CD4-positive, alpha-beta memory T cell (primary cell): ENCODE results near the gene NXPE3. TPM values are rescaled to one million over a fixed set of nuclear protein-coding genes. Genes with fewer than 3 reads are reported as not detected.

ENCODE experiments used
- CTCF ChIA-PET: fragments of 350-600 bp; sonication (Branson Sonifier 250); formaldehyde crosslinking; loops from one replicate; lab custom pipeline; 2021; ENCODE audit warnings: inconsistent platforms; ENCODE audit not compliant: partially characterized antibody; lab: Charles Lee
- POLR2A ChIA-PET: fragments of 350-600 bp; sonication (Branson Sonifier 250); formaldehyde crosslinking; loops from one replicate; lab custom pipeline; 2021; ENCODE audit not compliant: partially characterized antibody; lab: Charles Lee
- DNase-seq, 5 donors: peaks; one replicate each; pipeline versions ENCODE4 v3.0.0 to v3.0.0-alpha.2; 2020 to 2022; ENCODE audit warnings: mixed read lengths in 1 of 5
- H3K27ac ChIP-seq: one replicate; pipeline ENCODE4 v1.7.0; 2013; ENCODE audit warnings: low read depth, low read length
- H3K27me3 ChIP-seq: 2 replicates; pipeline ENCODE4 v1.7.0; 2013; ENCODE audit warnings: mild to moderate bottlenecking, low read length, moderate library complexity; ENCODE audit not compliant: insufficient read depth
- H3K36me3 ChIP-seq: 2 replicates; pipeline ENCODE4 v1.7.0; 2013; ENCODE audit warnings: mild to moderate bottlenecking, low read length, moderate library complexity; ENCODE audit not compliant: insufficient read depth
- H3K4me1 ChIP-seq: 2 replicates; pipeline ENCODE4 v1.7.0; 2013; ENCODE audit warnings: mild to moderate bottlenecking, low read length, moderate library complexity; ENCODE audit not compliant: insufficient read depth
- H3K4me3 ChIP-seq, 2 donors: one replicate each; pipeline ENCODE4 v1.7.0; 2013; ENCODE audit warnings: low read length in 2 of 2, mild to moderate bottlenecking in 1 of 2
- H3K9me3 ChIP-seq, 2 donors: one replicate each; pipeline ENCODE4 v1.7.0; 2013; ENCODE audit warnings: low read length in 2 of 2, control low read depth in 1 of 2; ENCODE audit not compliant: control insufficient read depth in 1 of 2
- H3K27ac Mint-ChIP-seq, 7 donors: one replicate each; pipeline ENCODE4 v1.8.0; 2020 to 2021; ENCODE audit warnings: mixed read lengths in 7 of 7, mild to moderate bottlenecking in 6 of 7, inconsistent platforms in 3 of 7, moderate library complexity in 3 of 7
- H3K27me3 Mint-ChIP-seq, 2 donors: one replicate each; pipeline ENCODE4 v1.8.0; 2020 to 2021; ENCODE audit warnings: mixed read lengths in 2 of 2
- H3K36me3 Mint-ChIP-seq, 2 donors: one replicate each; pipeline ENCODE4 v1.8.0; 2020 to 2021; ENCODE audit warnings: mixed read lengths in 2 of 2, inconsistent platforms in 1 of 2, mild to moderate bottlenecking in 1 of 2
- H3K4me1 Mint-ChIP-seq, 4 donors: one replicate each; pipeline ENCODE4 v1.8.0; 2020 to 2021; ENCODE audit warnings: mixed read lengths in 4 of 4, mild to moderate bottlenecking in 1 of 4
- H3K4me3 Mint-ChIP-seq, 8 donors: one replicate each; pipeline ENCODE4 v1.8.0; 2020 to 2021; ENCODE audit warnings: mixed read lengths in 8 of 8, mild to moderate bottlenecking in 7 of 8, moderate library complexity in 6 of 8, inconsistent platforms in 3 of 8
- H3K9me3 Mint-ChIP-seq, 8 donors: one replicate each; pipeline ENCODE4 v1.8.0; 2020 to 2021; ENCODE audit warnings: mixed read lengths in 8 of 8, mild to moderate bottlenecking in 5 of 8, inconsistent platforms in 3 of 8, moderate library complexity in 1 of 8
- intact Hi-C: fragments of 100-400 bp; cut with micrococcal nuclease; formaldehyde crosslinking; loops from one replicate; pipeline ENCODE4 v1.15.1; 2023
- polyA plus RNA-seq, 2 donors: library from polyadenylated mRNA; unstranded; fragments of 300-500 nt; fragmentation: Illumina TruSeq; gene quantifications; one replicate each; pipeline ENCODE4 v1.2.3, GENCODE V29; 2021
- total RNA-seq, 2 experiments: library from RNA; stranded (reverse); gene quantifications; one replicate each; pipeline ENCODE4 v1.2.3, GENCODE V29; 2021

Gene NXPE3
- total and polyA plus RNA-seq, 4 experiments from 2014 or later: 35.7 to 50.0 (median 36.7) TPM

DNA sequence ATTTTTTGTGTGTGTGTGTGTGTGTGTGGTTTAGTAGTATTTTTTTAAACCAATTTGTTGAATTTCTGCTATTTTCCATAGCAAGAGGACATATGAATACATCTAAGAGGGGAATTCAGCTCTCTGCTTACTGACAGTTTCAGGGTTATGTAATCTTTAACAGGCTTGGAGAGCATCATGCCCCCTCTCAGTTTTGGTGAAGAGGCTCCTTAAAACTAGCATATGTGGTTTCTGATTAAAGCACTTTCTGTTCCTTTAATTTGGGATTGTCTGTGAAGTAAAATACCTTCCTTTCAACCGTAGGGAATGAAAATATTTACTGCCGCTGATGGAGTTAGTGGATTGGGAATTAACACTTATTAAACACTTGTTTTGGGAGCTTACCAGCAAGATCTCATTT, 50.9 kb downstream of the NXPE3 start:
- no peak for DNase-seq
- Mint-ChIP-seq H3K36me3 (peaks cover 0 to 7% of the 10 kb centered on the region in 2 donors), H3K9me3 (no peaks in the 10 kb centered on the region), H3K4me3 (peak overlapping the region in 6 of 8 donors; percentile 17 to 96 (median 90)), H3K27ac (peak overlapping the region; percentile 96 to 100 (median 98)), H3K27me3 (no peaks in the 10 kb centered on the region), H3K4me1 (peaks cover 49 to 78% (median 64%) of the 10 kb centered on the region in 4 donors)
- CTCF ChIA-PET: interaction anchor here (0.7 to 2.0 kb wide), 6 partner anchors 9 to 399 kb away, joined by 3 to 10 read pairs (median 7); partner anchors contain the start of gene NFKBIZ
- intact Hi-C loops: loop anchor here (5.0 kb wide), 1 partner anchor 107 kb away; no protein-coding TSS in a partner anchor
- Histone ChIP-seq H3K27me3 (no peaks in the 10 kb centered on the region), H3K4me3 (no peak overlapping the region), H3K27ac (peak overlapping the region; percentile 92), H3K36me3 (no peaks in the 10 kb centered on the region), H3K9me3 (no peaks in the 10 kb centered on the region), H3K4me1 (peaks cover 51% of the 10 kb centered on the region)
- POLR2A ChIA-PET: interaction anchor here (1.0 to 6.9 kb wide), 5 partner anchors 20 to 152 kb away, joined by 3 to 213 read pairs (median 4); partner anchors contain the start of genes NFKBIZ and RPL24

DNA sequence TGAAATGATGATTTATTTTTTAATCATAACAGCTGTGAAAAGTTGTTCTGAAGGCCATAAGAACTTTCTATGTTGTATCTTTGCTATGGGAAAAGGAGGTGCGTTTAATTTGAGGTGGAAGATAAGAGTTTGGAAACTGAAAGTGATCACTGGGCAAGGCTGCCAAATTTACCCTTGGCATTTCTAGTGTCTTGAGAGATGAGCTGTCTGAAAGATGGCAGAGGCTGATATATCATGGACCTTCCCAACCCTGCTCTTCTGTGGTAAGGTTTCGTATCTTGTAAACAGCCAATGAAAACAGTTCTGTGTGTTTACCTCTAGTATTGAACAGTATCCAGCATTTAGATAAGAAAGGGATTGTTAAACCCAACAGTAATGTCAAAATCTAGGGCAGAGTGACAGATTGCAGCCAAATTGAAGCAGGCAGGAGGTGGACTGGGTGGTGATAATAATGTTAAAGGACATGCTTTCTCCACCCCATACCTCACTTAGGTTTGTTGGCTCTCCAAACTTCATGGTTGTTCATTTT, 54.5 kb downstream of the NXPE3 start:
- POLR2A ChIA-PET: interaction anchor here (1.0 to 2.9 kb wide), 2 partner anchors 13 to 16 kb away, joined by 3 to 14 read pairs; partner anchors contain the start of gene NFKBIZ
- Mint-ChIP-seq H3K36me3 (peaks cover 0 to 7% of the 10 kb centered on the region in 2 donors), H3K9me3 (no peaks in the 10 kb centered on the region), H3K4me1 (peaks cover 36 to 62% (median 46%) of the 10 kb centered on the region in 4 donors), H3K27me3 (no peaks in the 10 kb centered on the region), H3K27ac (peak overlapping the region; percentile 1 to 76 (median 55)), H3K4me3 (peak overlapping the region in 5 of 8 donors; percentile 5 to 55 (median 37))
- Histone ChIP-seq H3K4me1 (peaks cover 32% of the 10 kb centered on the region), H3K27me3 (no peaks in the 10 kb centered on the region), H3K9me3 (no peaks in the 10 kb centered on the region), H3K27ac (no peak overlapping the region), H3K4me3 (no peak overlapping the region), H3K36me3 (no peaks in the 10 kb centered on the region)
- CTCF ChIA-PET: no interaction called here
- intact Hi-C loops: no loop called here
- DNase-seq: no peak

- no peak for DNase-seq
- CTCF ChIA-PET: interaction anchor here (1.2 to 1.7 kb wide), 2 partner anchors 33 to 390 kb away, joined by 4 to 8 read pairs; no protein-coding TSS in a partner anchor
- H3K27ac ChIP-seq: no peak overlapping the region
- H3K9me3 ChIP-seq: no peaks in the 10 kb centered on the region
- Mint-ChIP-seq H3K27ac (peak overlapping the region in 1 of 7 donors; percentile 6), H3K36me3 (peaks cover 0 to 7% of the 10 kb centered on the region in 2 donors), H3K4me1 (peaks cover 18 to 41% (median 26%) of the 10 kb centered on the region in 4 donors), H3K9me3 (no peaks in the 10 kb centered on the region), H3K4me3 (no peak overlapping the region), H3K27me3 (no peaks in the 10 kb centered on the region)
- H3K4me1 ChIP-seq: peaks cover 11% of the 10 kb centered on the region
- H3K36me3 ChIP-seq: no peaks in the 10 kb centered on the region
- intact Hi-C loops: no loop called here
- no peaks in the 10 kb centered on the region for H3K27me3 ChIP-seq
- no peak overlapping the region for H3K4me3 ChIP-seq
- POLR2A ChIA-PET: interaction anchor here (2.9 kb wide), 1 partner anchor 14 kb away, joined by 14 read pairs; the partner anchor contains the start of gene NFKBIZ
Observed at GRCh38 chr3:101835676-101836075, 56.7 kb downstream of the NXPE3 start.

DNA sequence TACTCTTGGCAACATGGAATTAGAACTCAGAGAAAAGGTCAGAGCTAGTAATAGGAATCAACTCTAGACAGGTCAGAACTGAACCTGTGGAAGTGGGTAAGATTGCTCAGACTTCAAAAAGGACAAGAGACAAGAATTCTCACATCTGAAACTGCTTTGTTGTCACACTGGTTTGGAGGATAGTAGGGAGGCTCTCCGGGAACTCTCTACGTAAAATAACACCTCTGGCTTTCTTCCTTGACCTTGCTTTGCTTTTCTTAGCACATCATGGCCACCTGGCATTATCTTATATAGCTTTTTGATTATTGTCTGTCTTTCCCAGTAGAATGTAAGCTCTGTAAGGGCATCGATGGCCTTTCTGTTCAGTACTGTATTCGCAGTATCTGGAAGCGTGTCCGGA, 57.1 kb downstream of the NXPE3 start:
- H3K9me3 ChIP-seq: no peaks in the 10 kb centered on the region
- H3K36me3 Mint-ChIP-seq: peaks cover 0 to 7% of the 10 kb centered on the region in 2 donors
- H3K27ac ChIP-seq: no peak overlapping the region

GRCh38 chr3:101836652-101837598, 57.9 kb downstream of the NXPE3 start:
- DNase-seq: no peak
- Histone ChIP-seq H3K4me3 (no peak overlapping the region), H3K27me3 (no peaks in the 10 kb centered on the region), H3K36me3 (no peaks in the 10 kb centered on the region), H3K27ac (no peak overlapping the region), H3K4me1 (peaks cover 11% of the 10 kb centered on the region), H3K9me3 (no peaks in the 10 kb centered on the region)
- H3K36me3 Mint-ChIP-seq: peaks cover 2 to 12% of the 10 kb centered on the region in 2 donors
- no peak overlapping the region for H3K4me3 Mint-ChIP-seq
- intact Hi-C loops: no loop called here
- no peaks in the 10 kb centered on the region for H3K27me3 Mint-ChIP-seq
- ChIA-PET CTCF (interaction anchor here (1.0 kb wide), 1 partner anchor 16 kb away, joined by 4 read pairs; no protein-coding TSS in a partner anchor), POLR2A (interaction anchor here (0.7 to 1.1 kb wide), 4 partner anchors 9 to 111 kb away, joined by 3 to 4 read pairs (median 3); partner anchors contain the start of gene NFKBIZ)
- peak overlapping the region in 1 of 7 donors; percentile 55 for H3K27ac Mint-ChIP-seq
- peaks cover 0 to 2% (median 0%) of the 10 kb centered on the region in 8 donors for H3K9me3 Mint-ChIP-seq
- H3K4me1 Mint-ChIP-seq: peaks cover 18 to 36% (median 24%) of the 10 kb centered on the region in 4 donors

More for the DNA sequence above, 57.1 kb downstream of the NXPE3 start:
- DNase-seq: no peak
- Mint-ChIP-seq H3K4me3 (no peak overlapping the region), H3K4me1 (peaks cover 18 to 36% (median 26%) of the 10 kb centered on the region in 4 donors), H3K9me3 (no peaks in the 10 kb centered on the region), H3K27me3 (no peaks in the 10 kb centered on the region), H3K27ac (peak overlapping the region in 1 of 7 donors; percentile 6)
- CTCF ChIA-PET: interaction anchor here (1.7 kb wide), 1 partner anchor 33 kb away, joined by 8 read pairs; no protein-coding TSS in a partner anchor
- H3K4me1 ChIP-seq: peaks cover 11% of the 10 kb centered on the region
- no peak overlapping the region for H3K4me3 ChIP-seq
- POLR2A ChIA-PET: interaction anchor here (0.7 kb wide), 1 partner anchor 14 kb away, joined by 3 read pairs; the partner anchor contains the start of gene NFKBIZ
- H3K27me3 ChIP-seq: no peaks in the 10 kb centered on the region
- no peaks in the 10 kb centered on the region for H3K36me3 ChIP-seq
- intact Hi-C loops: no loop called here

DNA sequence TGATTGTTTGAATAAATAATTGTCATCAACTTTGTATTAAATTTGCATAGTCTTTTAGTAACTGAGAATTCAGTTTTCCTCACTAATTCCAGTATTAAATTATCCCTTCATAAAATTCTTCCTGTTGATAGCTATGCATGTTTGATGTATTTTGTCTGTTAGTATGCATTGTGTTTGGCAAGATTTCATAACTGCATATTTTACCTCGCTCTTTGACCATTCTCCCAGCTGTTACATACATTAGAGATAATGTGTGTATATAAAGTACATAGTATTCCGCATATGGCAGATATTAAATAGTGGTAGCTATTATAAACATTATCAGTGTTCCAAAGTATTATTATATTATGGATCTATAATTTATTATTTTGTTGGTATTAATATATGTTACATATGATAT, 59.7 kb downstream of the NXPE3 start:
- intact Hi-C loops: no loop called here
- Mint-ChIP-seq H3K27ac (peak overlapping the region in 1 of 7 donors; percentile 2), H3K9me3 (peaks cover 0 to 5% (median 0%) of the 10 kb centered on the region in 8 donors), H3K4me3 (no peak overlapping the region), H3K36me3 (peaks cover 5 to 17% of the 10 kb centered on the region in 2 donors), H3K27me3 (no peaks in the 10 kb centered on the region), H3K4me1 (peaks cover 11 to 22% (median 12%) of the 10 kb centered on the region in 4 donors)
- Histone ChIP-seq H3K27me3 (no peaks in the 10 kb centered on the region), H3K4me1 (peaks cover 5% of the 10 kb centered on the region), H3K4me3 (no peak overlapping the region), H3K36me3 (no peaks in the 10 kb centered on the region), H3K9me3 (no peaks in the 10 kb centered on the region), H3K27ac (no peak overlapping the region)
- DNase-seq: no peak
- POLR2A ChIA-PET: interaction anchor here (2.4 to 3.0 kb wide), 2 partner anchors 10 to 11 kb away, joined by 11 to 20 read pairs; partner anchors contain the start of gene NFKBIZ
- CTCF ChIA-PET: interaction anchor here (0.6 to 3.6 kb wide), 4 partner anchors 9 to 387 kb away, joined by 3 to 12 read pairs (median 4); partner anchors contain the start of gene NFKBIZ
